Measurements from ENCODE around the gene OR1J4. TPM values are rescaled to one million over a fixed set of nuclear protein-coding genes. Genes with fewer than 3 reads are reported as not detected.
A peak's percentile ranks its signal among the peaks of the same experiment; 100 is the strongest.

Gene OR1J4
- total RNA-seq, 1 donor from 2014 or later, result not detected

DNA sequence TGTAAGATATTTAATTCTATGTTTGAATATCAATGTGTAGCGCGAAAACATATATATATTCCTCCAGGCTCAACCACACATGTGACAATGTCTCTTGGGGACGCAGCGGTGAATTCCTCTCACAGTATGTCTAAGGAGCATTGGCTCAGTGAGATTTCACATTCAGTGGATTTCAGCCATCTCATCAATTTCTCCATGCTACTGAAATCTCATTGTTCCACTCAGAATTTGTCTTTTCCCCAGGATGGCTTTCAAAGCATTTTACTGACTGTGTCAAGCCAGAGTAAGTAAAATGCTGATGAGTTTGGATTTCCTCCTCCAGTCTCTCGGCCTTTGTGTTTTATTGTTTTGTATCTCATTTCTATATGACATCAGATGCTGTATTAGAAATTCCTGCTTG, 39.9 kb upstream of the OR1J4 start:
- no peak for TF ChIP-seq CTCF (IDR thresholded peaks at IDR 0.05)
- H3K4me1 ChIP-seq, result no peaks in the 10 kb centered on the region
- H3K4me3 ChIP-seq, result no peak overlapping the region
- no peaks in the 10 kb centered on the region for H3K9me3 ChIP-seq
- no peaks in the 10 kb centered on the region for H3K36me3 ChIP-seq
- H3K27me3 ChIP-seq, result no peaks in the 10 kb centered on the region
- DNase-seq (no peak), ATAC-seq (no peak)
- no peak overlapping the region for H3K27ac ChIP-seq
- intact Hi-C loops (cut with DNase I), result no loop called here

DNA sequence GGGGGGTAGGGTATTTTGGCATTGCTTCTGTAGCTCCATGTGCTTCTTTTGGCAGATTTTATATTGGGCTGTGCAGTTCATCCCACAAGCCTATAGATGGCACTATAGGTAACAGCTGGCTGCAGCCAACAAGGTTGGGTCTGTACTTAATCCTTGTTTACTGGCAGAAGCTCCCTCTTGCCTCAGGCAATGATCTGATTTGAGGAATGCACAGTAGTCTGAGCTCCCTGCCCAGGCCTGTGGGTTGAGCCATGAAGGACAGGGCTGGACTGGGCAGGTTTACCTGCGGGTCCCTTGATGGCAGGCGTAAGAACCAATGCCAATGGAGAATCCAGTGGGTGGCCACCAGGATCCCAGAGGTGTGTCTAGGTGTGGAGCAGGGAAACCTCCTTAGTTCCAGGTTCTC, 20.1 kb upstream of the OR1J4 start:
- intact Hi-C loops (cut with DNase I), result no loop called here
- DNase-seq (no peak), ATAC-seq (peak; percentile 87)
- H3K9me3 ChIP-seq, result no peaks in the 10 kb centered on the region
- H3K27me3 ChIP-seq, result no peaks in the 10 kb centered on the region
- H3K27ac ChIP-seq, result no peak overlapping the region
- peak; percentile 78 for TF ChIP-seq CTCF (IDR thresholded peaks at IDR 0.05)
- H3K36me3 ChIP-seq, result no peaks in the 10 kb centered on the region
- no peaks in the 10 kb centered on the region for H3K4me1 ChIP-seq
- no peak overlapping the region for H3K4me3 ChIP-seq

GRCh38 chr9:122506964-122507363, 12.0 kb upstream of the OR1J4 start:
- Histone ChIP-seq H3K4me1 (no peaks in the 10 kb centered on the region), H3K9me3 (no peaks in the 10 kb centered on the region), H3K27ac (no peak overlapping the region), H3K36me3 (no peaks in the 10 kb centered on the region), H3K27me3 (no peaks in the 10 kb centered on the region), H3K4me3 (no peak overlapping the region)
- DNase-seq, result no peak
- ATAC-seq, result no peak
- no peak for TF ChIP-seq CTCF (IDR thresholded peaks at IDR 0.05)
- intact Hi-C loops (cut with DNase I), result no loop called here

GRCh38 chr9:122510502-122510901, 8.4 kb upstream of the OR1J4 start, which contains the start of gene OR1J2:
Gene OR1J2 (plus strand): TSS chr9:122510802. CDS start chr9:122510802, 0 bp downstream.
- TF ChIP-seq CTCF (IDR thresholded peaks at IDR 0.05), result no peak
- intact Hi-C loops (cut with DNase I), result no loop called here
- no peaks in the 10 kb centered on the region for H3K4me1 ChIP-seq
- H3K27ac ChIP-seq, result no peak within 1 kb of the TSS
- H3K27me3 ChIP-seq, result no peaks in the 10 kb centered on the region
- H3K9me3 ChIP-seq, result no peaks in the 10 kb centered on the region
- DNase-seq, result no peak
- no peak for ATAC-seq
- H3K4me3 ChIP-seq, result no peak within 1 kb of the TSS
- no peaks in the 10 kb centered on the region for H3K36me3 ChIP-seq

DNA sequence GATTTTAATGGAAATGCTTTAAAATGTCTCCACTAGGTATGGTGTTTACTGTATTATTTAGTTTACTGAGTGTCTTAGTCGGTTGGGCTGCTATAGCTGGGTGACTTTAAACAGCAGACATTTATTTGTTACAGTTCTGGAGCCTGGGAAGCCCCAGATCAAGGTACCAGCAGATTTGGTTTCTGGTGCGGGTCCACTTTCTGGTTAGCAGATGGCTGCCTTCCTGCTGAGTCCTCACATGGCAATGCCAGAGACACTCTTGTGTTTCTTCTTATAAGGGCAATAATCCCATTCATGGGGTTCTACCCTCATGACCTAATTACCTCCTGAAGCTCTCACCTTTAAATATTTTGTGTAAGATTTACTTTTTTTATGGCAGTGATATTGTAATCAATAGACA, 715 bp upstream of the OR1J4 start:
- no peaks in the 10 kb centered on the region for H3K27me3 ChIP-seq
- H3K36me3 ChIP-seq, result no peaks in the 10 kb centered on the region
- no peak overlapping the region for H3K4me3 ChIP-seq
- no peak for TF ChIP-seq CTCF (IDR thresholded peaks at IDR 0.05)
- H3K27ac ChIP-seq, result no peak overlapping the region
- DNase-seq, result no peak
- intact Hi-C loops (cut with DNase I), result no loop called here
- H3K9me3 ChIP-seq, result no peaks in the 10 kb centered on the region
- no peak for ATAC-seq
- H3K4me1 ChIP-seq, result no peaks in the 10 kb centered on the region

DNA sequence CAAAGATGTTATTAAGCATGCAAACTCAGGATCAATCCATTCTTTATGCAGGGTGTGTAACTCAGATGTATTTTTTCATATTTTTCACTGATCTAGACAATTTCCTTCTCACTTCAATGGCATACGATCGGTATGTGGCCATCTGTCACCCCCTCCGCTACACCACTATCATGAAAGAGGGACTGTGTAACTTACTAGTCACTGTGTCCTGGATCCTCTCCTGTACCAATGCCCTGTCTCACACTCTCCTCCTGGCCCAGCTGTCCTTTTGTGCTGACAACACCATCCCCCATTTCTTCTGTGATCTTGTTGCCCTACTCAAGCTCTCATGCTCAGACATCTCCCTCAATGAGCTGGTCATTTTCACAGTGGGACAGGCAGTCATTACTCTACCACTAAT, 435 bp downstream of the OR1J4 start:
- DNase-seq, result no peak
- no peak for ATAC-seq
- intact Hi-C loops (cut with DNase I), result no loop called here

More for the DNA sequence above, 435 bp downstream of the OR1J4 start:
- Histone ChIP-seq H3K27ac (no peak overlapping the region), H3K4me3 (no peak overlapping the region), H3K9me3 (no peaks in the 10 kb centered on the region), H3K27me3 (no peaks in the 10 kb centered on the region), H3K36me3 (no peaks in the 10 kb centered on the region), H3K4me1 (no peaks in the 10 kb centered on the region)
- no peak for TF ChIP-seq CTCF (IDR thresholded peaks at IDR 0.05)

Measured in upper lobe of right lung (tissue), 1 donor.